Astrocyte (in vitro differentiated cells and primary cell): ENCODE results near the gene OXLD1.

Experiments used
- EZH2 ChIP-seq: IDR thresholded peaks from 2 replicates; pipeline ENCODE4 v1.6.1; 2012; ENCODE audit warnings: mild to moderate bottlenecking, low read length, inconsistent platforms; ENCODE audit not compliant: insufficient read depth
- TF ChIP-seq, protein P1 (sequence below): IDR thresholded peaks from 2 replicates; pipeline ENCODE4 v1.5.1; 2011; ENCODE audit warnings: low read depth, mild to moderate bottlenecking, inconsistent platforms, low read length, moderate library complexity; ENCODE audit not compliant: insufficient read depth

DNA sequence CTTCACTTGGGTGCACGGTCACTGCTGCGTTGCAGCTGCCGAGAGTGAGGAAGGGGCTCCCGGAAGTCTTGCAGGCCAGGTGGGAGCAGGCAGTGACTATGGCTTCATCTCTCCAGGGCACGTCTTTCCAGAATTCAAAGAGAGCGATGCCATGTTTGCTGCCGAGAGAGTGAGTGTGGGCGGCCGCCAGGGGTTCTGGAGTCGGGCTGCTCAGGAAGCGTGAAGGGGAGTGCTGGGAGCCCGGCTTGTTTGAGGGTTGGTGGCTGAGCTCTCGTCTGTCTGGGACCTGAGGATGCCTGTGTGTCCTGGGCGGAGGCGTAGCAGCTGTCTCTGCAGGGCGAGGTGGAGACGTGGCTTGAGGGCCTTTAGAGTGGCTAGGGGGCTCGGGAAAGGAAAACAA is 23.7 kb upstream of the OXLD1 start:
- TF ChIP-seq, protein P1, sequence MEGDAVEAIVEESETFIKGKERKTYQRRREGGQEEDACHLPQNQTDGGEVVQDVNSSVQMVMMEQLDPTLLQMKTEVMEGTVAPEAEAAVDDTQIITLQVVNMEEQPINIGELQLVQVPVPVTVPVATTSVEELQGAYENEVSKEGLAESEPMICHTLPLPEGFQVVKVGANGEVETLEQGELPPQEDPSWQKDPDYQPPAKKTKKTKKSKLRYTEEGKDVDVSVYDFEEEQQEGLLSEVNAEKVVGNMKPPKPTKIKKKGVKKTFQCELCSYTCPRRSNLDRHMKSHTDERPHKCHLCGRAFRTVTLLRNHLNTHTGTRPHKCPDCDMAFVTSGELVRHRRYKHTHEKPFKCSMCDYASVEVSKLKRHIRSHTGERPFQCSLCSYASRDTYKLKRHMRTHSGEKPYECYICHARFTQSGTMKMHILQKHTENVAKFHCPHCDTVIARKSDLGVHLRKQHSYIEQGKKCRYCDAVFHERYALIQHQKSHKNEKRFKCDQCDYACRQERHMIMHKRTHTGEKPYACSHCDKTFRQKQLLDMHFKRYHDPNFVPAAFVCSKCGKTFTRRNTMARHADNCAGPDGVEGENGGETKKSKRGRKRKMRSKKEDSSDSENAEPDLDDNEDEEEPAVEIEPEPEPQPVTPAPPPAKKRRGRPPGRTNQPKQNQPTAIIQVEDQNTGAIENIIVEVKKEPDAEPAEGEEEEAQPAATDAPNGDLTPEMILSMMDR, result no peak
- TF ChIP-seq EZH2, result no peak
